ENCODE measurements around the gene CREBRF.
"Not testable (repeated sequence)": the region's sequence is repeated elsewhere in the genome, so short reads cannot be mapped to it uniquely, and the experiment has no call there.

Gene CREBRF

GRCh38 chr5:173091981-173092380 lies 35.8 kb downstream of the CREBRF start:
- DNase-seq: no peak

GRCh38 chr5:173093606-173094005 lies 37.5 kb downstream of the CREBRF start:
- DNase-seq: no peak

DNA sequence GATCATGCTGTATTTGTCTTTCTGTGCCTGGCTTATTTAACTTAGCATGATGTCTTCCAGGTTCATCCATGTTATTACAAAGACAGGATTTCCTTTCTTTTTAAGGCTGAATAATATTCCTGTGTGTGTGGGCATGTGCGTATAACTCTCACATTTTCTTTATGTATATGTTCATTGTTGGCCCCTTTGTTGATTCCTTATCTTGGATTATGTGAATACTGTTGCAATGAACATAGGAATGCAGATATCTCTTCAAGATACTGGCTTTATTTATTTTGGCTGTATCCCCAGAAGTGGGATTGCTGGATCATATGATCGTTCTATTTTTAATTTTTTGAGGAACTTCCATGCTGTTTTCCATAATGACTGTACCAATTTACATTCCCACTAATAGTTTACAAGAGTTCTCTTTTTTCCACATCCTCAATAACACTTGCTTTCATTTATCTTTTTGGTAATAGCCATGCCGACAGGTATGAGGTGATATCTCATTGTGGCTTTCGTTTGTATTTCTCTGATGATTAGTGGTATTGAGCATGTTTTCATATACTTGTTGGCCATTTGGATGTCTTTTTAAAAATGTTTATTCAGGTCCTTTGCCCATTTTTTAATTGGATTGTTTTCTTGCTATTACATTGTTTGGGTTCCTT lies 38.0 kb downstream of the CREBRF start:
- peak; percentile 90 for DNase-seq

DNA sequence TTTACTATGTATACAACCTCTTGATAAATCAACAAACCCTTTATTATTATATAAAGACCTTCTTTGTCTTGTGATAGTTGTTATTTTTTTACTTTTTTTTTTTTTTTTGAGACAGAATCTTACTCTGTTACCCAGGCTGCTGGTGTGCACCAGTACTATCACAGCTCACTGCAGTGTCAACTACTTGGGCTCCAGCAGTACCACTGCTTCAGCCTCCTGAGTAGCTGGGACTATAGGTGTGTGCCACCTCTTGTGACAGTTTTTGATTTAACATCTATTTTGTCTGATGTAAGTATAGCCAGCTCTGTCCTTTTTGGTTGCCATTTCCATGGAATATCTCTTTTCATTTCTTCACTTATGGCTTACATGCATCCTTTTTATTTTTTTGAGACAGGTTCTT lies 42.6 kb downstream of the CREBRF start:
- no peak for DNase-seq

- DNase-seq: no peak
These were observed 43.3 kb downstream of the CREBRF start for GRCh38 chr5:173099461-173099860.

DNA sequence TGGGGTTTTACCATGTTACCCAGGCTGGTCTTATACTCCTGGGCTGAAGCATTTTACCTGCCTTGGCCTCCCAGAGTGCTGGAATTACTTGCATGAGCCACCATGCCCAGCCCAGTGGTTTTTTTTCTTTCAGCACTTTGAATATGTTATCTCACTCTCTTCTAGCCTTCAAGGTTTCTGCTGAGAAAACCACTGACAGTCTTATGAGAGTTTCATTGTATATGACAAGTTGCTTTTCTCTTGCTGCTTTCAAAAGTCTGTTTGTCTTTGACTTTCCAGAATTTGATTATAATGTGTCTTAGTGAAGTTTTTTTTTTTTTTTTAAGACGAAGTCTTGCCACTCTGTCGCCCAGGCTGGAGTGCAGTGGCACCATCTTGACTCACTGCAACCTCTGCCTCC lies 45.1 kb downstream of the CREBRF start:
- DNase-seq: no peak

DNA sequence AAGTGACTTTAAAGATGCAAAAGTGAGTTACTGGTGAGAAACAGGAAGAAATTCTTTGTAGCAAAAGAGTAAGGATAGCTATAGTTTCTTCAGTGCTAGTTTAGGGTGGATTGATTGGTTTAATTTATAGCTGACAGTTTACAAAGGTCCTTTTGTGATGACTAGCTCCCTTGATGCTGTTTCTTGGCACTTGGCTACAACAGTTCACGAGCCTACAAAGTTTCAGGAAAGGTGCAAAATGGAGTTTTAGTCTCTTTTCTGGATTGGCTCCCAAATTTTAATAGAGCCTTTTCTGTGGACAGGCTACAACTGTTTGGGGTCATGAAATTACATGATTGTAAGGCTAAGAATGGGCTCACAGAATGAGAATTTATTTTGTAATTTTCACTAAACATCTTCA lies 47.3 kb downstream of the CREBRF start:
- DNase-seq: no peak

DNA sequence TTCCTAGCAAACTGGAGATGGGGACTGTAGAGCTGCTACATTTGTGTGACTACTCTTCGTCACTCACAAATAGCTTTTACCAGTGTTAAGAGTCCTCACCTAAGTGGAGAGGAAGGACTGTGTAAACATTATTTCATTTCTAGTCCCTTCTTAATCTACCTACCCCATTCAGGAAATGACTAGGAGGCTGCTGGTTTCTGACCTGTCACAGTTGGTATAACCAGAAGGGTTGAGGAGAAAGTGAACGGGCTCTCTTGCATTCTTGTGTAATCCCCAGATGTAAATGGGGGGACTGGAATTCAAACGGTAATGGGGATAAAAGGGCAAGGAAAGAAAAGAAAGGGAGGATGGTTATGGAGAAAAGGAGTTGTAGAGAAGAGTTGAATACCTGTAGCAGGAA lies 52.8 kb downstream of the CREBRF start:
- no peak for DNase-seq

- no peak for DNase-seq
These were observed 58.4 kb downstream of the CREBRF start for GRCh38 chr5:173114536-173114935.

GRCh38 chr5:173119719-173120118 lies 63.6 kb downstream of the CREBRF start:
- DNase-seq: no peak

DNA sequence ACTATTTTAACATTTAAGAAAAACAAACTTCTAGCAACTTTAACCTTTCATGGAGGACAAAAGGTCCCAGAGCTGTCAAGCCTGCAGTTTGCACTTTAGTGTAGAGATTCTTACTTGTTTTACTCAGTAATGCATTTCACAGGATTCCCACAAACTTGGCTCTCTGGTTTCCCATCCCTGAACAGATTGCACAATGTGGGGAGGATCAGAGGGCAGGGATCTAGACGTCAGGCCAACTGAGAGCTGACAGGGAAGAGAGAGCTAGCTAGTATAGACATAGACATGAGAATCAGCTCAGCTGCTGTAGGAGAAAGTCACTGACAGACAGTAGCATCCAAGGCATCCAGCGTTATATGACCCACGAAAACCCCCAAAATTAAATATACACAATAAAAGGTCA lies 67.3 kb downstream of the CREBRF start:
- DNase-seq: peak; percentile 5

DNA sequence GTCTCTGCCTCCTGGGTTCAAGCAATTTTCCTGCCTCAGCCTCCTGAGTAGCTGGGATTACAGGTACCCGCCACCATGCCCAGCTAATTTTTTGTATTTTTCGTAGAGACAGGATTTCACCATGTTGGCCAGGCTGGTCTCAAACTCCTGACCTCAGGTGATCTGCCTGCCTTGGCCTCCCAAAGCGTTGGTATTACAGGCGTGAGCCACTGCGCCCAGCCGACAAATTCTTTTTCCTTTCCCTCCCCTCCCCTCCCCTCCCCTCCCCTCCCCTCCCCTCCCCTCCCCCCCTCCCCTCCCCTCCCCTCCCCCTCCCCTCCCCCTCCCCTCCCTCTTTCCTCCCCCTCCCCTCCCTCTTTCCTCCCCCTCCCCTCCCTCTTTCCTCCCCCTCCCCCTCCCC lies 76.0 kb downstream of the CREBRF start:
- not testable (repeated sequence) for DNase-seq

GRCh38 chr5:173138707-173139106 lies 82.6 kb downstream of the CREBRF start:
- DNase-seq: no peak

- no peak for DNase-seq
These were observed 83.5 kb downstream of the CREBRF start for GRCh38 chr5:173139631-173140030.

DNA sequence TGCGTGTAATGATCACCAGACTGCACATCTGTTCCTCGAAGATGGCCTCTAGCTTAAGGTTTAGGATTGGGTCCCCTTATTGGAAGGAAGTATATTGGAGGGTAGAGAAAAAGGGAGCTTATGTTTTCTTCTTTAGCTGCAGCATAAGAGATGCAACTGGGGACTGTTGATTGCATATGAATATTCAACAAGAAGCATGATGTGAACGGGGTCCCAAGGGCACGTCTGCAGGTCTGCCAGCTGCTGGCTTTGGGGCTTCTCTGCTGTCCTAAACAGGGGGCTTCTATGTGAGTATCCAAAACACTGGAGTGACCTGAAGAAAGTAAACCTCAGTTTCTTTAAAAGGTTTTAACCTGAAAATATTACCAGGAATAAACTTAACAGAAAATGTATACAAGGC lies 84.6 kb downstream of the CREBRF start:
- DNase-seq: no peak

GRCh38 chr5:173143567-173143966 lies 87.4 kb downstream of the CREBRF start:
- DNase-seq: no peak

- peak; percentile 94 for DNase-seq
These were observed 88.3 kb downstream of the CREBRF start, which contains the start of gene BNIP1 for GRCh38 chr5:173144200-173145176. TSS of gene BNIP1 (plus strand) at chr5:173144531. CDS start at chr5:173144546, 15 bp downstream.

DNA sequence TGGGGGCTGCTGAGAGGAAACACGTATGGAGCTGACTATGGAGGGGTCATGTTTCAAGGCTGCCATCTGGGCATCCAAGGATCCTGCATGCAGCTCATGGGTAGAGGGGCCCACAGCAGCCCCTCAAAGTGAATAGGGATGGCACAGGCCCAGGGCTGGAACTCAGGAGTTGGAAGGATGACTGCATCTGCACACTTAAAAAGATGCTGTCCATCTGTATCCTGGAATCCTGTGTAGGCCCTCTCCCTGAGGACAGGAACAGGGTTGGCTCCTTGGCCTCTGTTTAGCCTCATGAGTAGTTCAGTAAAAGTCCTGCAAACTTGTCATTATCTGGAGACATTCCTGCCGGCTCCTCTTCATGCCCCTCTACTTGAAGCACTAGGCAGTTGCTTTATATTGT lies 92.2 kb downstream of the CREBRF start:
- DNase-seq: no peak

- no peak for DNase-seq
These were observed 96.4 kb downstream of the CREBRF start for GRCh38 chr5:173152547-173152946.

DNA sequence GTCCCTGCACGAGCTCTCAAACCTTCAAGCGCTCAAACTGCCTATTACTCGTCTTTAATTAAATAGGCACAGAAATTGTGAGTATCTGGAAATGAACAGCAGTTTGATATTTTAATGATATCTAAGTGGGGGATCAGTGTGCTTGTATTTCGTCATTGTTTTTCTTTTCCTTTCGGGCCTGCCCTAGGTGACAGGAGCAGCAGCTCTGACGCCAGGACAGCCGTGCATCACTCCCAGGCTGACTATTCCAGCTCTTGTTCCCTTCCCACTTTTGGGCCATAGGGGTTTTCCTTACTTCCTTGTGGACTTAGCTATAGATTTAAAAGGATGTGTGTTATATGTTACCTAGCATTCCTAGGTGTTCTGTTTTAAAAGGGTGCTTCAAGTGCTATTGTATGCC lies 97.7 kb downstream of the CREBRF start:
- no peak for DNase-seq

GRCh38 chr5:173154619-173155018 lies 98.5 kb downstream of the CREBRF start:
- not testable (repeated sequence) for DNase-seq

DNA sequence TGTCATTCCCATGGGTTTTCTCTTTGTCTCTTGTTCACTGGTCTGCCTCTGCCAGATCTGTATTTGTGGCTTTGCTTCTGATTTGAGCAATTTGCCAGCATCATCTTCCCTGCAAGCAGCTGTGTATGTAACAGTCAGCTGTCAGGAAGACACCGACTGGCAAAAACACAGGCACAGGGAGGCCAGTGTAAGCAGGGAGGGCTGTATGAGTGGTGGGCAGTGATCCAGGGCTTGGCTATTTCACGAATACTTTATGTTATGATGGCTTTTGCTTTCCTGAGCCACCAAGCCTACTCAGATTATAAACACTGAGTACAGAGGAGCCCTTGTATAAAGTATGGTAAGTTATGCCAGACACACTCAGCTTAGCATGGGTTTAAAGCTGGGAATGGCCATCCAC lies 99.8 kb downstream of the CREBRF start:
- DNase-seq: no peak

GRCh38 chr5:173158366-173158765 lies 102.2 kb downstream of the CREBRF start:
- no peak for DNase-seq

GRCh38 chr5:173159256-173159655 lies 103.1 kb downstream of the CREBRF start:
- no peak for DNase-seq

Measured in fibroblast of skin of right biceps (primary cell).